Stimulated activated CD4-positive, alpha-beta T cell treated with anti-CD3 and anti-CD28 coated beads, Interleukin-4, amount 100 ng/mL, for 24 hours (primary cell): ENCODE data around the gene FAM13A.
"Not testable (repeated sequence)": the region's sequence is repeated elsewhere in the genome, so short reads cannot be mapped to it uniquely, and the experiment has no call there.

ENCODE experiments used
- DNase-seq: peaks from one replicate; pipeline ENCODE4 v3.0.0-alpha.2; 2020

Gene FAM13A

GRCh38 chr4:89056953-89057398, at the start of gene FAM13A:
Gene FAM13A (minus strand): TSS chr4:89057185. CDS start chr4:89056964, 221 bp downstream.
- no peak for DNase-seq

DNA sequence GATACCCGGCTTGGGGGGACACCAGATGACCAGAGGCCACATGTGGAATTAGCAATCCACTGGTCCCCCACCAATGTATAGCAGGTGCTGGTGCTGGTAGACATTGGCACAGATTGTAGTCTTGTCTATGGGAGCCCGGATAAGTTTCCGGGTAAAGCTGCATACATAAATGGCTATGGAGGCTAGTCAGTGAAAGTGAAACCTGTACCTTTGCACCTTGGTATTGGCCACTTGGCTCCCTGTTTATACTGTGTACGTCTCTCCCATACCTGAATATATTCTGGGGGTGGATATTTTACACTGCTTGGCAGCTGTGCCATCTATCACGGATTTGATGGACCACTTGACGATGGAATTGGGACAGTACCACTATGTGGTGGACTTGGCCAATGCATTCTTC, 48.7 kb upstream of the FAM13A start:
- no peak for DNase-seq

GRCh38 chr4:89101256-89102161, 44.5 kb upstream of the FAM13A start:
- DNase-seq, result peak; percentile 16

DNA sequence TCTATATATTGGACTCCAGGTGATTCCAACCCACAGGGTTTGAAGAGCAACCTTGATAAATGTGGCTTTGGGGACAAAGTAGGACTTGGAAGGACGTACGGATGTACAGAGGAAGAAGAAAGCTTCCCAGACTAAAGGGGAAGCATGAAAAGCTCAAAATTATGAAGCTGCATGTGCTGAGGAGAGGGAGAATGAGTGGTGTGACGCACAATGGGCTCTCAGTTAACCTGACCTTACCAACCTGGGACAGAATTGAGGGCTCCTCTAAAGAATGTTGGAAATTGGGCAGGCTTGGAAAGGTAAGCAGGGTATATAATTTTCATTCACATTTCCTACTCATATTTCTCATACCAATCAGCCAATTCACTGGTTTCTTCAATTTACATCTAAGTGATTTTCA, 43.9 kb upstream of the FAM13A start:
- DNase-seq, result no peak

DNA sequence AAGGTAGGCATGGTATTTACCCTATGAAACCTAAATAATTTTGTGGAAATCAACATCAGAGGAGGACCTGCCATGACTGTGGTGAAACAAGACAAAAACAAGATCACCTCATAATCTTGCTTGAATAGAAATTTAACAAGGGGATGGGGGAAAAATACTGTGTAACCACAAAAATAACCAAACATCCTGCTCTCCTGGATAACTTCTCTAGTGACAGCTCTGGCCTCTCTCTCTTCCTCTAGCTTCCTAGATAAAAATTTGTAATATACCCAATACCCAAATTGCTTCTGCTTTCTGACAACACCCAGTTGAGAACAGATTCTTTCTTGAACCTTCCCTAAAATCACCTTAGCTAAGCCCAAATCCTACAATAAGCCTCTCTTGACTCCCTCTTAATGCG, 42.5 kb upstream of the FAM13A start:
- DNase-seq, result no peak

GRCh38 chr4:89099034-89099433, 42.0 kb upstream of the FAM13A start:
- DNase-seq, result no peak

GRCh38 chr4:89078300-89078699, 21.3 kb upstream of the FAM13A start:
- DNase-seq, result no peak

- no peak for DNase-seq
These were observed 20.8 kb upstream of the FAM13A start for GRCh38 chr4:89077761-89078160.

GRCh38 chr4:89072921-89073320, 15.9 kb upstream of the FAM13A start:
- DNase-seq, result no peak

DNA sequence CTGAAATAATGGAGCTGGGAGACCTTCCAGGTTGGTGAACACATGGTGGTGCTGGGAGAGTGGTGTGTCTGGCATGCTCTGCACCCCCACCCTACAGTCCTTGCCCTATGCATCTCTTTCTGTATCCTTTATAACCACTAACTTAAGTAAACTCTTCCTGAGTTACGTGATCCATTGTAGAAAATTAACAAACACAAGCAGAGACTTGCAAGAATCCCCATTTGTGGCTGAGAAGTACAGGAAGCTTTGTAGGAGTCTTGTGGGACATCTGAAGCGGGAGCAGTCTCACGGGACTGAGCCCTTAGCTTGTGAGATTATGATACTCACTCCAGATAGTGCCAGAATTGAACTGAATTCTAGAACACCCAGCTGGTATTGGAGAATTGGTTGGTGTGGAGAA, 14.3 kb upstream of the FAM13A start:
- DNase-seq, result no peak

DNA sequence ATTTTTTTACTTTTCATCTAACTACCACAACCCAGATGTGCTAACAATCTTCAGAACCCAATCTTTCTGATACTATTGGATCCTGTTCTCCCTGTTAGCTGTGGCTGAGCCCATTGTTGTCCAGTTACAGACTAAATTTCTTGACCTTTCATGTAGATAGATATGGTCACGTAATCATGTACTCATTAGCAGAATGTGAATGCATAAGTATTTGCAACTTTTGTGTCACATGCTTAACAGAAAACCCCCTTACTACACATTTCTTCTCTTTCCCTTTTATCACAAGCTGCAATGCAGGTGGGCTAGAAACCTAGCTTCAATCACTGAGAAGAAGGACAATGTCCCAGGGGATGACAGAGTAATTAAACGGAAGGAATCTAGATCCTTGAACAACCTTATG, 13.1 kb upstream of the FAM13A start:
- no peak for DNase-seq

- DNase-seq, result no peak
These were observed 12.5 kb upstream of the FAM13A start for GRCh38 chr4:89069481-89069880.

- no peak for DNase-seq
These were observed 10.4 kb upstream of the FAM13A start for GRCh38 chr4:89067417-89067816.

DNA sequence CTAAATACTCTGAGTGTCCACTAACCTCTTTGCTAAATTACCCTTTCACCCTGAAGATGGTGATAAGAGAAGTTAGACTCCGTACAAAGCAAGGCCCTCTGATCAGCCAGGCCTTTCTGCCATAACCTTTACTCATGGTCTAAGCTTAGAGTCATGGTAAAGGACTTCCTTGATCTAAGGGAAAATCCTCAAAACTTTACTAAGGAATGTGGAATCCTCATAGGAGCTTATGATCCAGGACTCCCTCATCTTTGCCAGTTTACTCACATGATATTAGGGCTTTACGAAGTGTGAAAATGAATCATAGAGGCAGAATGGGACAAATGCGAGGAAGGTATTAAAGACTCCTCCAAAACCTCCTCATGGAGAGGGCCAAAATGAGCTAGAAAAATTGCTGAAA, 7.9 kb upstream of the FAM13A start:
- DNase-seq, result no peak

- DNase-seq, result not testable (repeated sequence)
These were observed 859 bp upstream of the FAM13A start for GRCh38 chr4:89057844-89058243.

- no peak for DNase-seq
These were observed 563 bp downstream of the FAM13A start for GRCh38 chr4:89056292-89056952.

- DNase-seq, result no peak
These were observed 1.6 kb downstream of the FAM13A start for GRCh38 chr4:89055157-89056080.

GRCh38 chr4:89054627-89055026, 2.4 kb downstream of the FAM13A start:
- DNase-seq, result no peak

DNA sequence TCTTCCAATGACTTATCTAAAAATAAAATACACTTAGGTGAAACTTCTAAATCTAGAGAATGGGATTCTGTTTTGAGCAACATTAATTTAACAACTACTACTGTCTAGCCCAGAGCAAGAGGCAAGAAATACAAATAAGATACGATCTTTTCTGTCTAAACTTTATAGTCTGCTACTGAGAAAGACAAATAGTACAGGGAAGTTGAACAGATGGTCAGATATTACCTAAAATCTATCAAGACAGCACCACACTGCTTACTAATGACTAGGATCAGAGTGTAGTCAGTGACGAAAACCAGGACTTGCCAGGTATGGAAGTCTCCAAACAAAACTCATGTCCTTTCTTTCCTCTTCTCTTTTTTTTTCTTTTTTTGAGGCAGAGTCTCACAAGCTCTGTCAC, 7.1 kb downstream of the FAM13A start:
- DNase-seq, result no peak

- DNase-seq, result no peak
These were observed 7.9 kb downstream of the FAM13A start for GRCh38 chr4:89048906-89049601.

GRCh38 chr4:89044147-89044900, 12.7 kb downstream of the FAM13A start:
- DNase-seq, result no peak

- no peak for DNase-seq
These were observed 14.9 kb downstream of the FAM13A start for GRCh38 chr4:89042055-89042454.
